ENCODE results near the gene BTBD2. TPM values are rescaled to one million over a fixed set of nuclear protein-coding genes. Genes with fewer than 3 reads are reported as not detected.

The BTBD2 gene
- total RNA-seq, 1 donor from 2014 or later = 34.9 TPM

DNA sequence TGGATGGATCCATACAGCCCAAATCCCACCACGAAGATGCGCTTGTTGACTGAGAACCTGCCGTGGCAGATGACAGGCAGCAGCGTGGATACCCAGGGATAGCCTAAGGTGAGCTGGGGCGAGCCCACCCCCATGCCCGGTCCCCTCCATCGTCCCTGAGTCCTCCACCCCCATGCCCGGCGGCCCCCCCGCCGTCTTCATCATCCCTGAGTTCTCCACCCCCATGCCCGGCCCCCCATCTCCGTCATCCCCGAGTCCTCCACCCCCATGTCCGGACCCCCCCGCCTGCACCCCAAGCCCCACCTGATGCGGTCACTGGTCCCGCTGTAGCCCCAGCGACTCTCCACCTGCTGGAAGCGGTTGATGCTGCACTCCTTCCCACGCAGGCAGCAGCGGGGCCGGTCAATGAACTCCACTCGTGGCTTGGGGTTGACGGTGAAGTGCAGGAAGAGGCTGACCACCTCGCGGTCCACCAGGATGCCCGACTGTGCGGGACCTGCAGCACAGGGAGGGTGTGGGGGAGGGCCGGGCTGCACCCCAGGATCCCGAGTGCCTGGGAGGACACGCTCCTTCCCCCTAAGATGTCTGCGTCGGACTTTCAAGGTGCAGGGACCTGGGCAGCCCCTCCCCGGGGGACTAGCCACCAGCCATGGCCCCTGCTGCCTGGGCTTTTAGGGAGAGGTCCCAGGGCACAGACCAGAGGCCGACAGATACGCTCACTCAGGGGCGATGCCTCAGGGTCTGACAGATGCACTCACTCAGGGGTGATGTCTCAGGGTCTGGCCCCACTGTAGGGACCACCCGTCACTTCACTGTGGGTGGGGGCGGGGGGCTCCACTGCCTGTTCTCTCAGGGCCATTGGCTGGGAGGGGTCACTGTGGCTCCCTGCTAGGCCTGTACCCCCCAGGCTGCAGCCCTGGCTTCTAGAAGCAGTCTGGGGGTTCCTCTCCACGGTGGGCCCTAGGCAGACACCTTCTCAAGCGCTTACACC is 28.0 kb downstream of the BTBD2 start:
- DNase-seq (ENCODE audit: low read depth in 2 of 2) = no peak

DNA sequence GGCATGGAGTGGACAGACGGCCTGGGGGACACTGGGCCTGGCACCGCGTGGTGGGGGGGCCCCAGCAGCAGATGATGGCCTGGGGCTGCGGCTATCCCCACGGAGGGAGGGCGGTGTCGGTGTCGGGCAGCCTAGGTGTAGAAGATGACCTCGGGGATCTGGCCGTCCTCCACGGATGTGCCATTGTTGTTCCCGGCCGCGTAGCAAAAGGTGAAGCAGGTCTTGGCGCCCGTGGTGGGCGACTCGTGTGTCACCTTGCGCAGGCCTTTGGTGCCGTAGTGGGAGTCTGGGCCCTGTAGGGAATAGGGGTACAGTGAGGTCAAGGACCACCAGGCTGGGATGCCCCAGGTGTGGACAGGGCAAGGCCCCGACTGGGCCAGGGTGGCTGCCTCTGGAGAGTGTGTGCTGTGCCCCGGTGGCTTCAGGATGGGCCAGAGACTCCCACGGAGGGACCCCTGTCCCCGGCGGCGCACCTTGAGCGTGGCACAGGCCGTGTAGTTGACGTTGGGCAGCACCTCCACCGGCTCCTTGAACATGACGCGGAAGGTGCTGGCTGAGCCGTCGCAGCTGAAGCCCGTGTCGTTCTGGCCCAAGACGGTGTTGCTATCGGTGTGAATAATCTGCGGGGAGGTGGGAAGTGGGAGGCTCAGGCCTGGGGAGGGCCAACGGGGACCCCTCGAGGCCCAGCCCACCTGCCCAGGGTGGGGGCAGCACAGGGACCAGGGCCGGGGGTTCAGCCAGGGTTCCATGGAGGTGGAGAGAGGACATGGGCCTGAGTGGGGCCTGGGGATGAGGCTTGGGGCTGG is 29.0 kb downstream of the BTBD2 start:
- no peak for DNase-seq (ENCODE audit: low read depth in 2 of 2)

DNA sequence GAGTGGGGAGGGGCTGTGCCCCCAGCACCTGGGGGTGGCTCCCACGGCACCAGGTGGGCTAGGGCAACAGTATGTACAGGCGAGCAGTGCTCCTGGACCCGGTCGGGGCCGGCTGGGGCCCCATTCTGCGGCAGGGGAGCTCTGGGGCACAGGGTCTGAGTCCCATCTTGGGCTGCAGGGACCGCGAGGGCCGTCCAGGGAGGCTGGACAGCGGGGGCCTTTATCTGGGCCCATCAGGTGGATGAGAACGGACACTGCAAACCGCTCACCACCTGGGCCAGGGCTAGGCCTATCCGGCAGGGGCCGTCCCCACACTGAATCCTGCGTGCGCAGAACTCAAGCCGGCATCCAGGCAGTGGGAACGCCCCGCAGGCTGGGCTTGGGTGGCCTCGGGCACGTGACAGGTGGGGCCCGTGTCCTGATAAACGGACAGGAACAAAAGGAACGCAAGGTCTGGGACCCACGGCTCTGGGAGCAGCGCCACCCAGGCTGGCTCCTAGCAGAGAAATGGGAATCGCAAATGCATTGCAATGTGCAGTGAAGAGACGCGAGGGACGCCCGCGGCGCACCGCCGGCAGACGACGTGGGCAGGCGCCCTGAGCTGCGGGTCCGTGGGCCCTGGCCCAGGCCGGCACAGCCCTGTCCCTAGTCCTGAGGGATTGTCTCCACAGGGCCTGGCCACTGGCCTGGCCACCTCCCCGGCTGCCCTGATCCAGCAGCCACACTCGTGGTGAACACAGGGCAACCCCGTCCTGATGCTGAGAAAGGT is 29.7 kb downstream of the BTBD2 start:
- DNase-seq (ENCODE audit: low read depth in 2 of 2) = no peak

GRCh38 chr19:1984357-1984756 is 31.2 kb downstream of the BTBD2 start:
- no peak for DNase-seq (ENCODE audit: low read depth in 2 of 2)

GRCh38 chr19:1981253-1981652 is 34.3 kb downstream of the BTBD2 start:
- DNase-seq (ENCODE audit: low read depth in 2 of 2) = no peak

DNA sequence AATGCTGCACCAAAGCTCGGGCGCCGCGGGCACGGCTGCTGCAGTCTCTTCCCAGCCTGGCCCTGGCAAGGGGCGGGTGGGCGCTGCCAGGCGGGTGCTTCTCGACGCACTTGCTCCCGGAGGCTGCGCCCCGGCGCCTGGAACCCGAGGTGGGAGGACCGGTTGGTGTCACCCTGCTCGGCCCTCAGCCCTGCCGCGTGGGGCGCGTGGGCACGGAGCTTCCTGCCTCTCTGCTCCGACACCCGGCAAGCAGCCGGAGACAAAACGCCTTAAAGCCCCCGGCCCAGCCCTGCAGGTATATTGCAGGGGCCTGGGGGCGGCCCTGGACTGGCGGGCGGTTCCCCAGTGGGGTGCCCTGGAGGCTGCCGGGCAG is 34.7 kb downstream of the BTBD2 start:
- DNase-seq (ENCODE audit: low read depth in 2 of 2) = no peak

DNA sequence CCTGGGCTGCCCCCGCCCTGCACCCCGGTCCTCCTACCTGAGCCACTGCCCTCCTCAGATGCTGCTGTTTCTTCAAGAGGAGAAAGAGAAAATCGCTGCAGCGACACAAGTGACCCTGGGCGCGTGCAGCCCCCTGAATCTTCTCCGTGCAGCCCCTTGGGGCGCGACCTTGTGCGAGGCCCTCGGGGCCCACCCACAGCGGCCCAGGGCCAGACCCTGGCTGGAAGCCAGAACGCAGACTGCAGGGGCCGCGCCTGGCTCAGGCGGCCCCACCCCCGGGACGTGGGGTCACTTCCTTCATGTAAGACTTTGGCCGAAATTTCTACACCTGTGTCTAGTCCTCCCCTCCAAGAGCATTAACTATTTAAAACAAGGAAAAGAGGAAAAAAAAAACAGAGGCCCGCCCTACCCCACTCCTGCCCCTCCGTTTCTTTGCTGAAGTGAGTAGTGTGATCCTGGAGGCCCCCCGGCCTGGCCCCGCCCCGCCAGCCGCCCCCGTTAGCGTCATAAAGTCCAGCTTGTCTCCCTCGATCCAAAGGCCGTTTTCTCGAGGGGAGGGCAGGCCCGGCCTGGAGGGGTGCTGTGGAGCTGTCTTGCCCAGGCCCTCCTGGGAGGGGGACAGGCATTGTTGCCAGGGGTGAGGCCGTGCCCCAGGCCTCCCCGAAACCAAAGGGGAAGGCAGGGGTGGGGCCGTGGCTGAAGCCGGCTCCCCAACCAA is 35.3 kb downstream of the BTBD2 start:
- no peak for DNase-seq (ENCODE audit: low read depth in 2 of 2)

GRCh38 chr19:1979642-1980041 is 35.9 kb downstream of the BTBD2 start:
- no peak for DNase-seq (ENCODE audit: low read depth in 2 of 2)

DNA sequence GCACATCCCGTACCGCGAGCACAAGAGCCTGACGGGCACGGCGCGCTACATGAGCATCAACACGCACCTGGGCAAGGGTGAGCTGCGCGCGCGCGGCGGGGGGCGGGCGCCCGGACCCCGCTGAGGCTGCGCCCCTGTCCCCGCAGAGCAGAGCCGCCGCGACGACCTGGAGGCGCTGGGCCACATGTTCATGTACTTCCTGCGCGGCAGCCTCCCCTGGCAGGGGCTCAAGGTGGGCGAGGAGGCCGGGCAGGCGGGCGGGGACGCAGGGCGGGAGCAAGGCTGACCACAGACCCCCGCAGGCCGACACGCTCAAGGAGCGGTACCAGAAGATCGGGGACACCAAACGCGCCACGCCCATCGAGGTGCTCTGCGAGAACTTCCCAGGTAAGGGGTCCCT is 36.5 kb downstream of the BTBD2 start:
- no peak for DNase-seq (ENCODE audit: low read depth in 2 of 2)

DNA sequence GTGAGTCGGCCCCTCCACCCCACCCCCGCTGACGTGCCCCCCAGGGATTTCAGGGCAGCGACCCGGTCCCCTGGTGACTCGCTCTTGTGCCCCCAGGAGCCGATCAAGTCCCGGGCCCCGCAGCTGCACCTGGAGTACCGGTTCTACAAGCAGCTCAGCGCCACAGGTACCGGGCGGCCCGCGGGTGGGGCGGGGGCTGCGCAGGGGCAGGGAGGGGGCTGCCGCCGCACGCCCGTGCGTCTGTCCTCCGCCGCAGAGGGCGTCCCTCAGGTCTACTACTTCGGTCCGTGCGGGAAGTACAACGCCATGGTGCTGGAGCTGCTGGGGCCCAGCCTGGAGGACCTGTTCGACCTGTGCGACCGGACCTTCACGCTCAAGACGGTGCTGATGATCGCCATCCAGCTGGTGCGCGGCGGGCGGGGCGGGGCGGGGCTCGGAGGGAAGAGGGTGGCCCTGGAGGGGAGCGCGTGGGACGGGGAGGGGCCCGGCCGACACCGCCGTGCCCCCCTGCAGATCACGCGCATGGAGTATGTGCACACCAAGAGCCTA is 37.1 kb downstream of the BTBD2 start:
- DNase-seq (ENCODE audit: low read depth in 2 of 2) = no peak

DNA sequence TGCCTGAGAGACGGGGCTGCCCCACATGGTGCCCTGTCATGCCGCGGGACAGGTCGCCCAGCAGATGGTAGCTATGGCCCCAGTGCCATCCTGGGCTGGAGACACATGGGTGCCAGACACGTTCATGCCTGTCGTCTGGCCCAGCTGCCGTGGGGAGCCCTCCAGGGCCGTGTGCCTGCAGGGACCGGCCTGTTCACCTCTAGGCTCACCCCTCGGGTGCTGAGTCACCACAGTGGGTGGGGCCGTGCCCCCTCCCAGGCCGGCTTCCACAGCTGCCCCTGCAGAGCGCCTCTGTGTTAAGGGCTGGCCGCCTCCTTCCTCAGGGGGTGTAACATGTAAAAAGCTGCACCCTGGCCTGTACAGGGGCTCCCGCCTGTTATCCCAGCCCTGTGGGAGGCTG is 38.4 kb downstream of the BTBD2 start:
- DNase-seq (ENCODE audit: low read depth in 2 of 2) = no peak

GRCh38 chr19:1975162-1975480 is 40.4 kb downstream of the BTBD2 start:
- DNase-seq (ENCODE audit: low read depth in 2 of 2) = no peak

DNA sequence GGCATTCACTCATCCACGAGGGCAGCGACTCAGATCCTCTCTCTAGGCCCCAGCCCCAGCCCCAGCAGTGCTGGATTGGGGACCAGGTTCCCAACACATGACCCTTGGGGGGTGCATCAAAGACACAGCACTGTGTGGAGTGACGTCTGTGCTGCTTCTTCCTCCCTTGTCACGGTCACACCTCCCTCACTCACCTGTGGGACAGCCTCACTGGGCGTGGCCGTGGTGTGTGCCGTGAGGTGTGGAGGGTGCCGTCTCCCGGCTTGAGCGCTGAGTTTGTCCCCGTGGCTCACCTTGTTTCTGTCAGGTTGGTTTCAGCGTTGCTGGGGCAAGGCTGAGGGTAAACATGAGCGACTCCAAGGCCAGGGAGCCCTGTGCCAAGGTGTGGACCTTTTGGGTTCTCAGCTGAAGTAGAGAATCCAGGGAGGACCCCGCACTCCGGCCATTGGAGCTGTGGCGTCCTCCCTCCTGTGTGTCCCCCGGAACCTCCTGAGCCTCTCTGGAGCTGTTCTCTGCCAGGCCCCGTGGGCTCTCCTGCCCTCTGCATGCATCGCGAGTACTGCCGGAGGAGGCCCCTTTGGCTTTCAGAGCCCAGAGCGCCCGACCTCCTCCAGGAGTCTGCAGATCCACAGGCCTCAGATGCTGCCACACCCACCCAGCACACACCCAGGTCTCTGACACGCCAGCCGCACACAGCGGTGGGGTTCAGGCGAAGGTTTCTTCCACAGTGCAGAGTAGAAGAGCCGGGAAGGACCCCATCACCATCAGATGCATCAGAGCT is 40.9 kb downstream of the BTBD2 start:
- no peak for DNase-seq (ENCODE audit: low read depth in 2 of 2)

- no peak for DNase-seq (ENCODE audit: low read depth in 2 of 2)
These were observed 44.6 kb downstream of the BTBD2 start for GRCh38 chr19:1970806-1971502.

DNA sequence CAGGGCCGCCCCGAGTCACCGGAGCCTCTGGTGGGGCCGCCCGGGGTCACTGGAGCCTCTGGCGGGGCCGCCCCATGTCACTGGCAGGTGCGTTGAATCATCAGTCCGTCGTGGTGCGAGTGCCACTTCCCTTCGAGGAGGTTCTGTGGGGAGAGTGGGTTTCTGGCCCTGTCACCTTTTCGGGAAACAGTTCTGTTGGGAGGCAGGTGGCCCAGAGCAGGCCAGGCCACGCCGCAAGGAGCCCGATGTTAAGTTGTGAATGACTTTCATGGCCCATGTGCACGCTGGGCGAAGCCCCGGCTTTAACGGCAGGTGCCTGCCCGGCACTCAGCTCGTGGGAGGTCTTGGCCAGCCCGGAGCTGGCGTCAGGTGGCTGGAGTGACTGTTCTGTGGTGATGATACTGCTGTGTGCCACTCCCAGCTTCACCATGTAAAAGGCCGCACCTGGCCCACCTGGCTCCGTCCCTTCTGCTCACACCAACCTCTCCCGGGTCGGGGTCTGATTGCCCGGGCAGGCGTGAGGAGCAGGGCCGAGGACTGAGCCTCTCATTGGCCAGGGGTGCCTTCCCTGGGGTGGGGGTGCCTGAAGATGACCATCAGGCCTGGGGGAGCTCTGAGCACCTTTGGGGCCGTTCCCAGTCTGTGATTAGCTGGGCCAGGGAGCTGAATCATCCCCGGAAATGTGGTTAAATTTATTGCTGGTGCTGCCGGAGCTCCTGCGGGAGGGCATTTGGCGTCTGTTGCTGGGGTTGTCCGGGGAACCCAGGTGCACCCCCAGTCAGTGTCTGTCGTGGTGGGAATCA is 45.3 kb downstream of the BTBD2 start:
- no peak for DNase-seq (ENCODE audit: low read depth in 2 of 2)

GRCh38 chr19:1969176-1970002 is 46.1 kb downstream of the BTBD2 start:
- no peak for DNase-seq (ENCODE audit: low read depth in 2 of 2)

DNA sequence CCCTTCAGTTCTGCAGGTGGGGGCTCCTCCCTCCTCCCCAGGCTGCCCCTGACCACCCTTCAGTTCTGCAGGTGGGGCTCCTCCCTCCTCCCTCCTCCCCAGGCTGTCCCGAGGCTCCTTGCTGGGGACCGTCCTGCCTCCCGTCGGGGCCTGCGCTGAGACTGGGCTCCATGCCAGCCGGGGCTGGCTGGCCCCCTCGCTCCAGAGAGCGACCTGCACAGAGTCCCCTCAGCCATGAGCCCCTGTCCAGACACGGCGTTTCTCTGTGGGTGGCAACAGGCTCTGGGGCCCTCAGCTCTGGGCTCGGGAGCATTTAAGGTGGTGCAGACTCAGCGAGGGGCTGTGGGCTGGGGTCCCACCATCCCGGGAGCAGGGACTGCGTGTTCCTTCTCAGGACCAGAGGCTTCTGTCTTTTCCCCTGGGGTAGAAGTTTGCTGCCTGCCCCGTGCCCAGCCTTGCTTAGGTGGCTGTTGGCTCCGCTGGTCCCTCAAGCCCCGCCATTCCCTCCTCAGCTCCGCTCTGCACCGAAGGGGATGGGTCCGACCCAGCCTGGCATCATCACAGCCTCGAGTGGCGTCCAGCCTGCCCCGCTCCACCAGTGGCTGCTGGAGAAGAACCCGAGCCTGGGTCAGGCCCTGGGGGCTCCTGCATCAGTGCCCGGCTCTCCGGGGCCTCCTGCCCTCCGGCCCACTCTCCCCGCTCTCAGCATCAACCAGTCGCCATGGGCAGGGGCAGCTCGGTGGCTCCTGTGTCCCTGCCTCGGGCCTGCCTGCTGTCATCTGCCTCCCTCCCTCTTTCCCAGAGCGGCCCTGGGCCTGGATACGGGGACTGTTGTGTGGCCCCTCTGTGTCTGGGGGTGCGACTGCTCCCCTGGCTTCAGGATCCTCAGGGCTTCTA is 47.0 kb downstream of the BTBD2 start:
- no peak for DNase-seq (ENCODE audit: low read depth in 2 of 2)

Measured in lung microvascular endothelial cell (primary cell).